CD4-positive, alpha-beta T cell (primary cell): ENCODE measurements around the gene RTP3. TPM values are rescaled to one million over a fixed set of nuclear protein-coding genes. Genes with fewer than 3 reads are reported as not detected.

Experiments
- ATAC-seq: fragments of 200-7000 bp; cut with Tn5 transposase; one replicate; pipeline ENCODE4 v1.10.0; 2022; ENCODE audit warnings: mild to moderate bottlenecking; ENCODE audit not compliant: poor library complexity
- CTCF ChIA-PET: fragments of 350-600 bp; sonication (Branson Sonifier 250); formaldehyde crosslinking; loops from one replicate; lab custom pipeline; 2021; ENCODE audit warnings: antibody characterized with exemption, inconsistent platforms; lab: Charles Lee
- POLR2A ChIA-PET: fragments of 350-600 bp; sonication (Branson Sonifier 250); formaldehyde crosslinking; loops from one replicate; lab custom pipeline; 2021; ENCODE audit warnings: antibody characterized with exemption, inconsistent platforms; lab: Charles Lee
- DNase-seq, 14 experiments: peaks; one replicate each; pipeline ENCODE4 v3.0.0-alpha.2; 2013 to 2020; ENCODE audit warnings: mixed read lengths in 2 of 14
- H3K27ac ChIP-seq, 2 donors: one replicate each; pipeline versions ENCODE4 v1.5.1 to v1.7.0; 2013; ENCODE audit warnings: low read length in 2 of 2, low read depth in 1 of 2, mild to moderate bottlenecking in 1 of 2
- H3K27me3 ChIP-seq, 2 experiments: 1 replicate in 1 of 2; 2 replicates in 1 of 2; pipeline versions ENCODE4 v1.6.1 to v1.7.0; 2013; ENCODE audit warnings: low read length in 2 of 2, control low read depth in 1 of 2, mild to moderate bottlenecking in 1 of 2, moderate library complexity in 1 of 2; ENCODE audit not compliant: insufficient read depth in 2 of 2, control insufficient read depth in 1 of 2
- H3K36me3 ChIP-seq: one replicate; pipeline ENCODE4 v1.6.1; 2013; ENCODE audit warnings: low read length, control low read depth; ENCODE audit not compliant: insufficient read depth
- H3K4me1 ChIP-seq: one replicate; pipeline ENCODE4 v1.6.1; 2013; ENCODE audit warnings: low read length, control low read depth; ENCODE audit not compliant: insufficient read depth
- H3K4me3 ChIP-seq: one replicate; pipeline ENCODE4 v1.5.1; 2013; ENCODE audit warnings: mild to moderate bottlenecking, low read length, moderate library complexity
- H3K9me3 ChIP-seq, 2 experiments: 1 replicate in 1 of 2; 2 replicates in 1 of 2; pipeline versions ENCODE4 v1.6.1 to v1.7.0; 2013; ENCODE audit warnings: low read length in 2 of 2, mild to moderate bottlenecking in 2 of 2, control low read depth in 1 of 2, moderate library complexity in 1 of 2; ENCODE audit not compliant: control insufficient read depth in 1 of 2, insufficient read depth in 1 of 2
- H3K27ac Mint-ChIP-seq: one replicate; pipeline ENCODE4 v1.8.0; 2020; ENCODE audit warnings: mixed read lengths
- H3K27me3 Mint-ChIP-seq: one replicate; pipeline ENCODE4 v1.8.0; 2021; ENCODE audit warnings: mixed read lengths
- H3K36me3 Mint-ChIP-seq: one replicate; pipeline ENCODE4 v1.8.0; 2021; ENCODE audit warnings: low read depth, mixed read lengths
- H3K4me1 Mint-ChIP-seq: one replicate; pipeline ENCODE4 v1.8.0; 2021; ENCODE audit warnings: low read depth, mixed read lengths
- H3K4me3 Mint-ChIP-seq: one replicate; pipeline ENCODE4 v1.8.0; 2020; ENCODE audit warnings: mild to moderate bottlenecking, mixed read lengths
- H3K9me3 Mint-ChIP-seq: one replicate; pipeline ENCODE4 v1.8.0; 2020; ENCODE audit warnings: mixed read lengths
- CTCF ChIP-seq: fragments of 200-600 bp; IDR thresholded peaks from one replicate; pipeline ENCODE4 v1.8.0; 2022; ENCODE audit warnings: antibody characterized with exemption, mild to moderate bottlenecking
- intact Hi-C, 2 experiments: fragments of 100-400 bp; cut with DNase I in 1 of 2; cut with micrococcal nuclease in 1 of 2; formaldehyde crosslinking; loops; one replicate each; pipeline versions ENCODE4 v1.15.1 to v1.9.0; 2023 to 2025; cut with DNase I, micrococcal nuclease
- total RNA-seq, 174 experiments: library from RNA in 2 of 174; stranded (reverse) in 2 of 174; gene quantifications; one replicate each; pipeline ENCODE4 v1.2.3 and lab custom pipeline; 2021 to 2026

RTP3 gene
- total RNA-seq, 2 experiments from 2014 or later = not detected

- H3K4me1 ChIP-seq = no peaks in the 10 kb centered on the region
- intact Hi-C loops = no loop called here
- Mint-ChIP-seq H3K4me3 (no peak overlapping the region), H3K36me3 (no peaks in the 10 kb centered on the region), H3K27ac (no peak overlapping the region), H3K4me1 (no peaks in the 10 kb centered on the region), H3K27me3 (no peaks in the 10 kb centered on the region), H3K9me3 (no peaks in the 10 kb centered on the region)
- ChIA-PET CTCF (interaction anchor here (1.1 to 1.5 kb wide), 3 partner anchors 18 to 103 kb away, joined by 3 to 6 read pairs (median 4); no protein-coding TSS in a partner anchor), POLR2A (no interaction called here)
- H3K4me3 ChIP-seq = no peak overlapping the region
- no peaks in the 10 kb centered on the region for H3K27me3 ChIP-seq
- no peaks in the 10 kb centered on the region for H3K9me3 ChIP-seq
- ATAC-seq (no peak), DNase-seq (no peak)
- H3K36me3 ChIP-seq = no peaks in the 10 kb centered on the region
- no peak for TF ChIP-seq CTCF
- H3K27ac ChIP-seq = no peak overlapping the region
These were observed 29.5 kb downstream of the RTP3 start for GRCh38 chr3:46527239-46527638.

- no peaks in the 10 kb centered on the region for H3K36me3 ChIP-seq
- POLR2A ChIA-PET = no interaction called here
- no peak overlapping the region for H3K4me3 ChIP-seq
- Mint-ChIP-seq H3K27ac (no peak overlapping the region), H3K4me3 (no peak overlapping the region), H3K36me3 (no peaks in the 10 kb centered on the region), H3K27me3 (no peaks in the 10 kb centered on the region), H3K9me3 (no peaks in the 10 kb centered on the region), H3K4me1 (peaks cover 32% of the 10 kb centered on the region)
- TF ChIP-seq CTCF = no peak
- no peaks in the 10 kb centered on the region for H3K9me3 ChIP-seq
- DNase-seq = no peak
- no peak for ATAC-seq
- peaks cover 13% of the 10 kb centered on the region for H3K4me1 ChIP-seq
- no peaks in the 10 kb centered on the region for H3K27me3 ChIP-seq
- CTCF ChIA-PET = interaction anchor here (1.3 to 1.9 kb wide), 3 partner anchors 25 to 97 kb away, joined by 4 to 14 read pairs (median 5); no protein-coding TSS in a partner anchor
- H3K27ac ChIP-seq = no peak overlapping the region
- intact Hi-C loops = no loop called here
These were observed 35.3 kb downstream of the RTP3 start for GRCh38 chr3:46533091-46533490.

- H3K4me3 Mint-ChIP-seq = no peak overlapping the region
- POLR2A ChIA-PET = no interaction called here
- no peak overlapping the region for H3K27ac ChIP-seq
- H3K9me3 ChIP-seq = no peaks in the 10 kb centered on the region
- TF ChIP-seq CTCF = no peak
- DNase-seq (no peak), ATAC-seq (no peak)
- no peaks in the 10 kb centered on the region for H3K9me3 Mint-ChIP-seq
- H3K4me1 ChIP-seq = peaks cover 36% of the 10 kb centered on the region
- no peaks in the 10 kb centered on the region for H3K27me3 Mint-ChIP-seq
- H3K36me3 Mint-ChIP-seq = no peaks in the 10 kb centered on the region
- CTCF ChIA-PET = interaction anchor here (2.2 kb wide), 1 partner anchor 47 kb away, joined by 10 read pairs; no protein-coding TSS in a partner anchor
- H3K36me3 ChIP-seq = no peaks in the 10 kb centered on the region
- H3K4me3 ChIP-seq = no peak overlapping the region
- peak overlapping the region; percentile 95 for H3K27ac Mint-ChIP-seq
- no peaks in the 10 kb centered on the region for H3K27me3 ChIP-seq
- intact Hi-C loops = no loop called here
- peaks cover 56% of the 10 kb centered on the region for H3K4me1 Mint-ChIP-seq
These were observed 38.0 kb downstream of the RTP3 start for GRCh38 chr3:46535746-46536145.
